Testis (tissue), 3 donors: ENCODE measurements around the gene SCP2D1. TPM values are rescaled to one million over a fixed set of nuclear protein-coding genes. Genes with fewer than 3 reads are reported as not detected.

ENCODE experiments used
- DNase-seq: peaks from one replicate; pipeline ENCODE4 v3.0.0-alpha.2; 2019
- H3K27ac ChIP-seq, 2 donors: fragments of 200-600 bp; sonication (generic); one replicate each; pipeline ENCODE4 v1.5.1; 2019
- H3K27me3 ChIP-seq: fragments of 200-600 bp; sonication (generic); one replicate; pipeline ENCODE4 v1.5.1; 2019
- H3K36me3 ChIP-seq: fragments of 200-600 bp; sonication (generic); one replicate; pipeline ENCODE4 v1.5.1; 2017; ENCODE audit warnings: low read depth; ENCODE audit errors: missing control alignments
- H3K4me1 ChIP-seq: fragments of 200-600 bp; sonication (generic); one replicate; pipeline ENCODE4 v1.5.1; 2019
- H3K4me3 ChIP-seq, 2 donors: fragments of 200-600 bp; sonication (generic); one replicate each; pipeline ENCODE4 v1.5.1; 2017 to 2019
- H3K9me3 ChIP-seq: fragments of 200-600 bp; sonication (generic); one replicate; pipeline ENCODE4 v1.5.1; 2017
- POLR2A ChIP-seq: fragments of 450-650 bp; IDR thresholded peaks from one replicate; pipeline ENCODE4 v1.6.1; 2017; ENCODE audit warnings: antibody characterized with exemption, mild to moderate bottlenecking, moderate library complexity
- WGBS, 2 donors: methylation state at CpG; one replicate each; pipeline ENCODE4 v1.1.5; 2018; 5-methylcytosine and 5-hydroxymethylcytosine counted together
- intact Hi-C: fragments of 100-400 bp; cut with DNase I; formaldehyde crosslinking; loops from one replicate; pipeline ENCODE4 v1.15.1; 2023; ENCODE audit warnings: low total_unique reads
- polyA plus RNA-seq: library from polyadenylated mRNA; stranded (reverse); fragments of 350-450 nt; fragmentation: Illumina TruSeq; extraction: RNeasy Lipid Tissue Mini Kit (QIAGEN cat#74804); gene quantifications from one replicate; pipeline ENCODE4 v1.2.3, GENCODE V29; 2014; ENCODE audit warnings: low read depth, low replicate concordance; ENCODE audit not compliant: insufficient read depth
- total RNA-seq, 2 donors: library from RNA; depleted of rRNA; stranded (reverse); fragments of >200 nt; gene quantifications; one replicate each; pipeline ENCODE4 v1.2.3, GENCODE V29; 2016
- TF ChIP-seq, protein P1 (sequence below), 3 experiments: fragments of 450-650 bp in 2 of 3; fragments of 200-600 bp in 1 of 3; sonication (generic) in 1 of 3; IDR thresholded peaks; one replicate each; pipeline ENCODE4 v1.5.1; 2016 to 2019; ENCODE audit warnings: antibody characterized with exemption in 3 of 3, mild to moderate bottlenecking in 2 of 3, moderate library complexity in 1 of 3

Gene SCP2D1
- total and polyA plus RNA-seq, 3 donors from 2014 or later: 20.1 to 56.4 (median 42.0) TPM

DNA sequence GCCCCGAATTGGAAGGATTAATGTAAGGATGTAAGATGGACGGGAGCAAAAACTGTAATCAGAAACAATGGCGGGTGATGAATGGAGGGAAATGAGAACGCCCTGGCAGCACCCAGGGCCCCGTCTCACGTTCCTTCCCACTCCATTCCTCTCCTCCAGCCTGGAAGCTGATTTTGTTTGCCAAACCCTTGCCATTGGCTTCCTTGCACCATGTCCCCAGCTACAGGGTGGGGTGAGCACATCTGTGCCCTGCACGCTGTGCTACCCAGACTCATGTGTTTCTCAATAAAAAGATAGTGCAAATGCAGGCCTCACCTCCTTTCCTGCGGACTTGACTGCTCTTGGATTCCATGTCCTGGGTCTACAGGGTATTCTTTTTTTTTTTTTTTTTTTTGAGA lies 26.7 kb downstream of the SCP2D1 start:
- WGBS, 2 donors: 91 to 92% methylated on average over 8 of the region's 8 CpGs
- intact Hi-C loops: no loop called here
- DNase-seq: no peak

DNA sequence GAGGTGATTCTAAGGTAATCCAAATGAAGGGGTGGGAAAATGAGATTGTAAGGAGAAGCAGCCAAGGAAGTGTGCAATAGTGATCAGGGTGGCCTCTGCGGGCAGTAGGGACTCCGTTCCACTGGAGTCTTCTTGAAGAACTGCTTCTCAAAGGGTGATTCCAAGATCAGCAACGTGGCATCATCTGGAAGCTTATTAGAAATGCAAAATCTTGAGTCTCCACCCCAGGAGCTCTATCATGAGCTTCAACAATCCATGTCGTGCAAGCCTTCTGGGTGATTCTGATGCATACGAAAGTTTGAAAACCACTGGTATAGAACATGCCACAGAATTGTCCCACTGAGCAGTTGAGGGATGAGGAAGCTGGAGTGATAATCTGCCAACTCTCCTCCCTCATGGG lies 31.4 kb downstream of the SCP2D1 start:
- no peaks in the 10 kb centered on the region for H3K27me3 ChIP-seq
- 65 to 76% methylated on average over 5 of the region's 5 CpGs for WGBS, 2 donors
- TF ChIP-seq, protein P1, sequence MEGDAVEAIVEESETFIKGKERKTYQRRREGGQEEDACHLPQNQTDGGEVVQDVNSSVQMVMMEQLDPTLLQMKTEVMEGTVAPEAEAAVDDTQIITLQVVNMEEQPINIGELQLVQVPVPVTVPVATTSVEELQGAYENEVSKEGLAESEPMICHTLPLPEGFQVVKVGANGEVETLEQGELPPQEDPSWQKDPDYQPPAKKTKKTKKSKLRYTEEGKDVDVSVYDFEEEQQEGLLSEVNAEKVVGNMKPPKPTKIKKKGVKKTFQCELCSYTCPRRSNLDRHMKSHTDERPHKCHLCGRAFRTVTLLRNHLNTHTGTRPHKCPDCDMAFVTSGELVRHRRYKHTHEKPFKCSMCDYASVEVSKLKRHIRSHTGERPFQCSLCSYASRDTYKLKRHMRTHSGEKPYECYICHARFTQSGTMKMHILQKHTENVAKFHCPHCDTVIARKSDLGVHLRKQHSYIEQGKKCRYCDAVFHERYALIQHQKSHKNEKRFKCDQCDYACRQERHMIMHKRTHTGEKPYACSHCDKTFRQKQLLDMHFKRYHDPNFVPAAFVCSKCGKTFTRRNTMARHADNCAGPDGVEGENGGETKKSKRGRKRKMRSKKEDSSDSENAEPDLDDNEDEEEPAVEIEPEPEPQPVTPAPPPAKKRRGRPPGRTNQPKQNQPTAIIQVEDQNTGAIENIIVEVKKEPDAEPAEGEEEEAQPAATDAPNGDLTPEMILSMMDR (IDR thresholded peaks at IDR 0.05): no peak
- no peak for TF ChIP-seq POLR2A
- intact Hi-C loops: no loop called here
- H3K4me1 ChIP-seq: no peaks in the 10 kb centered on the region
- no peak for DNase-seq
- no peak overlapping the region for H3K27ac ChIP-seq
- H3K36me3 ChIP-seq: no peaks in the 10 kb centered on the region
- no peaks in the 10 kb centered on the region for H3K9me3 ChIP-seq
- H3K4me3 ChIP-seq: no peak overlapping the region

More for the DNA sequence above, 26.7 kb downstream of the SCP2D1 start:
- Histone ChIP-seq H3K9me3 (no peaks in the 10 kb centered on the region), H3K36me3 (no peaks in the 10 kb centered on the region), H3K27ac (no peak overlapping the region), H3K27me3 (no peaks in the 10 kb centered on the region), H3K4me3 (no peak overlapping the region), H3K4me1 (peaks cover 3% of the 10 kb centered on the region)
- TF ChIP-seq POLR2A: no peak

DNA sequence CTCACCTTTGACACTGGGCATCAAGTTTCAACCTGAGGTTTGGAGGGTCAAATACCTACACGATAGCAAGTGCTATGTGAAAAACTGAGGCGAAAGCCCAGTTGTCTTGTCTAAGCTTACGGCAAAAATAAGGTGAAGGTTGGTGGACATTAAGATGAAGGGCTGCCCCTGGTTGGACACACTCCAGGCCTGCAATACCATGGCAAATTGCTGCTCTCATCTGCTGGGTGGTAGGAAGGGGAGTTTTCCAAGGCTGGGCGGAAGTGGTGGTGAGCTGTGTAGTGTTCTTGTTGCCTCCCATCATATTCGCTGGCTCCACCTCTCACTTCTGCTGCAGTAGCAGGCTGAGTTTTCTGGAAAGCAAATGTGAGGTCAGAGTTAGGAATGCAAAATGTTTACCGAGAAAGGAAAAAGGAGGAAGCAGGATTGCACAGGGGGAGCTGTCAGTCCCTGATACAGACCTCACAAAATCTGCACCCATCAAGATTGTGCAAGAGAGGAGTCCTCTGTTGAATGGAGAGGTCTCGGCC lies 33.7 kb downstream of the SCP2D1 start:
- Histone ChIP-seq H3K36me3 (no peaks in the 10 kb centered on the region), H3K9me3 (no peaks in the 10 kb centered on the region), H3K4me1 (no peaks in the 10 kb centered on the region), H3K4me3 (no peak overlapping the region), H3K27ac (no peak overlapping the region), H3K27me3 (no peaks in the 10 kb centered on the region)
- no peak for DNase-seq
- intact Hi-C loops: no loop called here
- no peak for TF ChIP-seq POLR2A
- TF ChIP-seq, protein P1 (IDR thresholded peaks at IDR 0.05): no peak
- WGBS, 2 donors: 73 to 81% methylated on average over 7 of the region's 7 CpGs

- 67 to 85% methylated on average over 3 of the region's 3 CpGs for WGBS, 2 donors
- Histone ChIP-seq H3K9me3 (no peaks in the 10 kb centered on the region), H3K36me3 (no peaks in the 10 kb centered on the region), H3K4me1 (no peaks in the 10 kb centered on the region), H3K4me3 (no peak overlapping the region), H3K27me3 (no peaks in the 10 kb centered on the region), H3K27ac (no peak overlapping the region)
- no peak for DNase-seq
- intact Hi-C loops: no loop called here
- TF ChIP-seq, protein P1 (IDR thresholded peaks at IDR 0.05): no peak
Observed at GRCh38 chr20:18849131-18849530, 35.5 kb downstream of the SCP2D1 start.

GRCh38 chr20:18851629-18852028 lies 38.0 kb downstream of the SCP2D1 start:
- no peaks in the 10 kb centered on the region for H3K4me1 ChIP-seq
- intact Hi-C loops: no loop called here
- H3K36me3 ChIP-seq: no peaks in the 10 kb centered on the region
- TF ChIP-seq, protein P1 (IDR thresholded peaks at IDR 0.05): no peak
- TF ChIP-seq POLR2A: no peak
- no peak overlapping the region for H3K27ac ChIP-seq
- DNase-seq: no peak
- H3K4me3 ChIP-seq: no peak overlapping the region
- H3K9me3 ChIP-seq: no peaks in the 10 kb centered on the region
- H3K27me3 ChIP-seq: no peaks in the 10 kb centered on the region
